T-helper 1 cell treated with Interleukin-12 subunit alpha and Interleukin-12 subunit beta and Interleukin-4 antibody, amounts not matched to agents 30 ng/mL and 1 ng/mL, for 36 hours (primary cell): ENCODE results near the gene CAPN6. TPM values are rescaled to one million over a fixed set of nuclear protein-coding genes. Genes with fewer than 3 reads are reported as not detected.

ENCODE experiments used
- intact Hi-C: fragments of 100-400 bp; cut with micrococcal nuclease; formaldehyde crosslinking; loops from one replicate; pipeline ENCODE4 v1.15.1; 2024
- total RNA-seq: library from RNA; stranded (reverse); gene quantifications from 2 replicates; pipeline ENCODE4 v1.2.3, GENCODE V29; 2022

CAPN6 gene
- not detected in 2 replicates for total RNA-seq

DNA sequence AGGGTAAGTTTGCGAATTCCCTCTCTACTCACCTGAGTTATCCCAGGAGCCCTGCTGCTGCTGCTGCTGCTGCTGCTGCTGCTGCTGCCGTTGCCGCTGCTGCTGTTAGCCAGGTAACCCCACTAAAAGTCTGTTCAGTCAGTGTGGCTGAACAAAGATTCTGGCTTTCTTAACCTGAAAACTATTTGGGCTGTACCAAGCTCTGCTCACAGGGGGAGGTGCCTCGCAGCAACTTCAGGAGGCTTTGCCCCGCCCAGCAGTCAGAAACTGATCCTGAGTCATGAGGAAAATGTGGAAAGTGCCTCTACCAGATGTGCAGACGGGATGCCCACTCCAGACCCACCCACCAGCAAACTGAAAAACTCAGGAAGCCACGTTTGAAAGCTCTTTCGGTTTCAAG, at the start of gene CAPN6:
Gene CAPN6 (minus strand): TSS at position 145 of the 400 bp plus-strand sequence. CDS start 6,547 bp downstream, outside the sequence.
- intact Hi-C loops = no loop called here

- intact Hi-C loops = no loop called here
These were observed 49.2 kb upstream of the CAPN6 start for GRCh38 chrX:111319451-111319850.

GRCh38 chrX:111318901-111319300, 48.6 kb upstream of the CAPN6 start:
- intact Hi-C loops = no loop called here

DNA sequence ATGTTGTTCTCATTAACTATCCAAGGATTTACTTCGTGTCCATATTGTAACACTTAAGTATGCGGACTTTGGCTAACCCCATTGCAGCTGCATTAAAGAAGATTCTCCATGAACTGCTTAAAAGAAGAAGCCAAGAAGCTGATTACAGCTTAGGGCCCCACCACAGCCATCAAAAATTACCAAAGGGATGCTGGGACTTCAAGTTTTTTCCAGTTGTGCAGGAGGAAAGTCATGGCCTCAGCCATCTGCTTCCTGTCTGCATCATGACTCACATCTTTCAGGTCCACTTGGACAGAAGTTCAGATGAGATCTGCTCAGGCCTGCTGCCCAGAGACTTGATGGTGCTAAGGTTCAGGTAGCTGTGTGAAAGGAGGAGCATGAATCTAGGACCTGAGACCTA, 38.8 kb upstream of the CAPN6 start:
- intact Hi-C loops = no loop called here

DNA sequence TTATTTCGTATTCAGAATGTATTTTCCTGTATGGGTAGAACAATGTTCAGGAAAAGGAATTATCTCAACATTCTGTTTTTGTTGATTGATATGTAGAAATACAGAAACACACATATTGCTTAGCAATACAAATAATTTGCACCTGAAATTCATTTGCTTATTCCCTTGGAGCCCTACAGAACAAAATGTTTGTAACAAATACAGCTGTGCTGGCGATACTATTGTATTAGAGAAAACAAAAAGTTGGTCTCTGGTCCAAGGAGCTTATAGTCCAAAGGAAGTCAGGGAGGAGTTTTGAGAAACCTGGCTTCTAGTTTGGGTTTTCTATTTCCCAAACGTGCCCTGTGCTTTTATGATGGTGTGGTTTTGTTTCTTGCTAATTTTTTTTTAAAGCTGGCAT, 37.8 kb upstream of the CAPN6 start:
- intact Hi-C loops = no loop called here

DNA sequence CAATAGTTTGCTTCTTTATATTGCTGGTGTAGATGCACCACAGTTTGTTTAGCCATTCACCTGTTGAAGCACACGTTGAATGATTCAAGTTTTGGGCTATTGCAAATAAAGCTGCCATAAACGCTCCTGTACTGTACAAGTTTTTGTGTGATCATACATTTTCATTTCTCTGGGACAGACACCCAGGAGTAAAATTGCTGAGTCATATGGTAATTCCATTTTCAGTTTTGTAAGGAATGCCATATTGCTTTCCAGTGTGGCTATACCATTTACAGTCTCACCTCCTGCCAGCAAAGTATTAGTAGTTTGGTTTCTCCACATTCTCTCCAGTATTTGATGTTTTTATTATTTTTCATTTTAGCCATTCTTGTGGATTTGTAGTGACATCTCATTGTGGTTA, 32.0 kb upstream of the CAPN6 start:
- intact Hi-C loops = no loop called here

DNA sequence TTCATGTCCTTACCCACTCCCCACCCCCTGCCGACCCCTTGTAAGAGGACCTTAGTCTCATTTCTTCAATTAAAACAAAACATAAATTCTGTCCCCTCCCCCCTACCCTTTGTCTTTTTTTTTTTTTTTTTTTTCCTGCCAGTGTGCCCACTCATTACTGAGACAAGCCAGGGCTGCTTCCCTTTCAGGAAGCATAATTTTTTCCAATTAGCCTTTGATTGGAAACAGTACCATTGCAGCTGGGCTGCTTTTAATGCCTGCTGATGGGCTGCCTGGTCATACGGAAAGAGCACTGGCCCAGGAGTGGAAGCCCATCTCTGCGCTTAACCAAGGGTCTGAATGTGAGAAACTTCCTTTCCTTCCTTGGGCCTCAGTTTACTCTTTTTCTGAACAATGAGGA, 18.6 kb upstream of the CAPN6 start:
- intact Hi-C loops = loop anchor here (10.0 kb wide), 1 partner anchor 1346 kb away; no protein-coding TSS in a partner anchor

DNA sequence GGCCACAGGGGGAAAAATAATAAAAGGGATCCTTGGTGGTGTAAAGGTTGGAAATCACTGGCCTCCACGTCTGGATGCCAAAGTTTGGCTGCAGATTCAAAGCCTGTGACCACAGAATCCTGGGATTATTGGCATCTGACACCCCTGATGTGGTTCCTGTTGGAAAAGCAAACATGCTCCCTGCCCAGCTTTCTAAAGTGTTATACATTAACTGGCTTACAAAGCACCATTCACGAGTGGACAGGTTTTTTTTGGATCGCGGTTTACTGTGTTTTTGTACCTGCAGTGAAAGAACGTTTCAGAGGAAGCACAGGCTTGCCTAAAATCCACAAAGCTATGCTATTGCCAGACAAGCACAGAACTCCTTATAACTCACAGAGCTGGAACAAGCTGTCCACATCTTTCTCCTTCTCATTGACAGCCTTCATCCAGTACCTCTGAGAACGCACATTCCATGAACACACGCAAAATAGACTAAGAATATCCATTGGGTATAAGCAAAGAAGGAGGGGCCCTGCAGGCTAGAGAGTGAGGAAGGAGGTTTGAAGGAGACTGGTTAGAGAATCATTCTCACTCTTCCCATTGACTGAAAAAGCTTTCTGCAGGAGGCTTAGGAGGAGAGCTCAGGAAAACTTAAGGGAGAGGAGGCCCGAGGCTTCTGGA, 14.5 kb upstream of the CAPN6 start:
- intact Hi-C loops = loop anchor here (10.0 kb wide), 1 partner anchor 1350 kb away; no protein-coding TSS in a partner anchor

DNA sequence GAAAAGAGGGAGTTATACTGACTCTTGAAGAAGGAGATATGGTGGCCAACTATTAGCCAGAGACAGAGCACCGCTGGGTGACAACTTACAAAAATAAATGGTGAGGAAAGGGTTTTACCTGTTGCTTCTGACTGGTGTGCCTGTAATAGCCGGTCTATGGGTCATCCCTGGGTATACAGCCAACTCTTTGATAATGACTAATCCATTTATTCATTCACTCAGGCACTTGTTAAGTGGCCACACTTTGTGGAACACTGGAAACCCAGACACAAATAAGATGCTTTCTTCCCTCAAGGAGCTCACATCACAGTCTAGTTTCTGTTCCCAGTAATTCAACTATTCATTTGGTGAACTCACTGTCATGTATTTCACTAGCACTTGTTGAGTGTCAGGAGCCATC, 13.2 kb upstream of the CAPN6 start:
- intact Hi-C loops = loop anchor here (10.0 kb wide), 1 partner anchor 1351 kb away; no protein-coding TSS in a partner anchor

- intact Hi-C loops = loop anchor here (10.0 kb wide), 1 partner anchor 1352 kb away; no protein-coding TSS in a partner anchor
These were observed 12.7 kb upstream of the CAPN6 start for GRCh38 chrX:111282991-111283390.

DNA sequence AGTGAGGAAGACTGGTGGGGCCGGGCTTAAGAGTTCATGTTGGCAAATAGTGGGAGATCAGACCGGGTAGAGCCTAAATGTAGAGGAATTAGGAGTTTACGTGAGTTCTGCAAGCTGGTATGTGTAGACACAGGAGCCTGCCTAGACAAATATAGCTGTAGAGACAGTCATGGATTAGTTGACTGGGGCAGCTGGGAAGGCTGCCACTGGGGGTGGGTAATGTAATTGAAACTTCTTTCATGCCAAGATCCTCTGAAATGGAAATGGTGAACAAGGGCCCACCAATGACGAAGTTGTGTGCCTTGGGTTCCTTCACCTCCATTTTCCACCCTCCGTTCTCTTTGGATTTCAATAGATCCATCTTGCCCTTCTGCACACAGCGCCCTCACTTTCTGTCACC, 11.9 kb upstream of the CAPN6 start:
- intact Hi-C loops = loop anchor here (10.0 kb wide), 1 partner anchor 1353 kb away; no protein-coding TSS in a partner anchor

DNA sequence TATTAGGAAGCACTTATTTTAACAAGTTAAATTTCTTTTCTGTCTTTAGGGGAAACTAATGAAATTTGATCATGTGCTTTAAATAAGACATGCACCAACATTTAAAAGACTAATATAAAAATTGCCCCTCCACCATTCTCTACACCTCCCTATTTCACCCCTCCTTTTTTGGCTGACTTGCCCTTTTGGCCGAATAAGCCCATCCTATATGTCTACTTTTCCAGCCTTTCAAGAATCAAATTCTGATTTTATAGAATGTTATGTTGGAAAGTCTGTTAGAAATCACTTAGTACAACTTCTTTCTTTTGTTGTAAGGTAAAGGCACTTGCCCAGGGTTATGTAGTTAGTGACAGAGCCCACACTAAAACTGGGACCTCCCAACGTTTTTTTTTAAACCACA, 1.8 kb downstream of the CAPN6 start:
- intact Hi-C loops = no loop called here

GRCh38 chrX:111265486-111265885, 4.8 kb downstream of the CAPN6 start:
- intact Hi-C loops = no loop called here

DNA sequence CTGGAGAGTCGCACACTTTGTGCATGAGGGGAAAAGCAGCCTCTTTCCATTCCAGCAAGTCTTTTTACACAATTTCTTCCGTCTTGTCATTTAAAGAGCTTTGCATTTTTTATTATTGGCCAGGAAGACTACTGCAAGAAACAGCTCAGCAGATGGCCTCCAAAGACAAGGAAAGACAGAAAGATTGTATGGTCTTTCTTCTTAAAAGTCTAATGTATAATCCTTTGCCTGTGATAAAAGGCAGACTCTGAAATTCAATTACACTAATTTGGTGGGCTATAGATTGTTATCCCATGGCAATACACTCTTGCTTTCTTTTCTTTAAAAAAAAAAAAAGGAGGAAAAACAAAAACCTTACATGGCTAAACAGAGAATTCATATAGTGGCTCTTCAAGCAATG, 5.9 kb downstream of the CAPN6 start:
- intact Hi-C loops = no loop called here

DNA sequence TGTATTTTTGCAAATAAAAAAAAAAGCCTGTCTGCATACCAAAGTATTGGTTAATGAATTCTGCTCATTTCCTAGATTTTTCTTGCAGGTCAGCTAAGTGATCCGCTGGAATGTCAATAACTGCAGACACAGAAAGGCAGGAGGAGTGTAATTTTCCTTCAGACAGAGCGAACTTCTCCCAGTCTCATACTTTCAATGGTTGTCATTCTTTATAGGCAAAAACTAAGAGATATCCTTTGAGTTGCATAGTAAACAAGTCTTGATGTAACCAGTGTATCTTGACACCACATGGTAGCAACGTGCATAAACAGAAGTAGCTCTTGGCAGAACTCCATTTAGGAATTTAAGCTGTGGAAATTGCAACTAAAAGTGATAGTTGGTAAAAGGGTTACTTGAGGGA, 8.2 kb downstream of the CAPN6 start:
- intact Hi-C loops = no loop called here

DNA sequence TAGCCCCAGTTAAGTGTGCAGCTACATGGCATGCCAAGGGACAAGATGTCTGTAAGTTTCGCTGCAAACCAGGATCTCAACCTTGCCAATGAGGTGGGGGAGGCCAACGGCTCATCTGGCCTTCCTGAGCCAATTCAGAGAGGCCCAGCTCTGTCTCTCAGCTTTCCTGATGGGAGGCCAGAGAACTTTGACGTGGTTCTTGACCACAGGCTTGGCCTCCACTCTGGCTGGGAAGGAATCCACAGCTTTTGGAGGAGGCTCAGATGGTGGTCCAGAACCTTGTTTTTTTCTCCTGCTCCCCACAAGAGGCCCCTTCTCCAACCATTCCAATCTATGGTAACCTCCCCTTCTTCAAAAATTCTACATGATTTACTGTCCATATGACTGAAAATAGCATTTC, 9.8 kb downstream of the CAPN6 start:
- intact Hi-C loops = no loop called here

GRCh38 chrX:111259559-111259958, 10.7 kb downstream of the CAPN6 start:
- intact Hi-C loops = no loop called here

GRCh38 chrX:111257733-111258132, 12.6 kb downstream of the CAPN6 start:
- intact Hi-C loops = no loop called here

- intact Hi-C loops = no loop called here
These were observed 15.2 kb downstream of the CAPN6 start for GRCh38 chrX:111254896-111255693.

- intact Hi-C loops = loop anchor here (1.0 to 5.0 kb wide), 5 partner anchors 77 to 794 kb away; no protein-coding TSS in a partner anchor
These were observed 26.0 kb downstream of the CAPN6 start for GRCh38 chrX:111244235-111244750.

DNA sequence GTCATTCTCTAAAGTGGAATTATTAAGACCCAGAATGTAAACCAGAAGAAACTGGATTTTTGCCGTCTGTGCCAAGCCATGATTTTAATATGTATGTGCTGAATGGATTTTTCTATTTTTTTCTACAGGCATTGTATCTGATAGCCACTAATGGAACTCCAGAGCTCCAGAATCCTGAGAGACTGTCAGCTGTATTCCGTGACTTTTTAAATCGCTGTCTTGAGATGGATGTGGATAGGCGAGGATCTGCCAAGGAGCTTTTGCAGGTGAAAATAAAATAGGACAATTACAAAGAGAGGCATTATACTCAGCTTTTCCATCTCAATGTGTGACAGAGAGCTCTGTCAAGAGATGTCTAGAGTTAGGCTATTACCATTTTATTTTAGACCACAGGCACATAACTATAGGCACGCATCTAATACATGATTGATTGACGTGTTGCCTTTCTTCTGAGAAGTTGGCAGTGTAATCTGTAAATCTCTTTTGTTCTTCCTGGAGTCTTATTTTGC, 53.9 kb downstream of the CAPN6 start:
- intact Hi-C loops = no loop called here

GRCh38 chrX:111207851-111208250, 62.4 kb downstream of the CAPN6 start:
- intact Hi-C loops = no loop called here
